ENCODE data around the gene PDE4B. TPM values are rescaled to one million over a fixed set of nuclear protein-coding genes. Genes with fewer than 3 reads are reported as not detected.

PDE4B gene
- polyA plus RNA-seq, 1 donor from 2014 or later = 135 TPM

- no peaks in the 10 kb centered on the region for H3K36me3 ChIP-seq (ENCODE audit: insufficient read depth, low read length)
These were observed 498.8 kb downstream of the PDE4B start for GRCh38 chr1:66291531-66291864.

GRCh38 chr1:66292305-66292704 lies 499.6 kb downstream of the PDE4B start:
- H3K79me2 ChIP-seq (replicated peaks; ENCODE audit: insufficient read depth, low read length) = no peaks in the 10 kb centered on the region
- H3K9ac ChIP-seq (ENCODE audit: low read length) = no peak overlapping the region
- H4K20me1 ChIP-seq (ENCODE audit: insufficient read depth) = no peaks in the 10 kb centered on the region
- H3K36me3 ChIP-seq (ENCODE audit: insufficient read depth, low read length) = no peaks in the 10 kb centered on the region
- H3K27ac ChIP-seq (ENCODE audit: low read length) = no peak overlapping the region
- no peaks in the 10 kb centered on the region for H3K9me3 ChIP-seq (ENCODE audit: low read length)
- H2AFZ ChIP-seq (ENCODE audit: low read depth, low read length) = no peak overlapping the region
- no peaks in the 10 kb centered on the region for H3F3A ChIP-seq (ENCODE audit: insufficient read depth, low read length, poor library complexity, severe bottlenecking)
- H3K4me2 ChIP-seq (ENCODE audit: low read length) = no peak overlapping the region
- H3K4me3 ChIP-seq (ENCODE audit: low read length) = no peak overlapping the region
- no peaks in the 10 kb centered on the region for H3K9me2 ChIP-seq (ENCODE audit: insufficient read depth, low read length)
- H3K27me3 ChIP-seq (ENCODE audit: insufficient read depth, low read depth, low read length) = no peaks in the 10 kb centered on the region
- no peak for TF ChIP-seq SMC3 (conservative IDR thresholded peaks at IDR 0.05; ENCODE audit: poor library complexity)
- no peak for TF ChIP-seq RAD21 (conservative IDR thresholded peaks at IDR 0.05)
- TF ChIP-seq MXI1 (conservative IDR thresholded peaks at IDR 0.05; ENCODE audit: poor library complexity, severe bottlenecking) = no peak
- no peak for TF ChIP-seq EZH2 (IDR thresholded peaks at IDR 0.05; ENCODE audit: borderline replicate concordance, insufficient read depth, low read length, poor library complexity, severe bottlenecking)
- no peak for TF ChIP-seq CTCF (IDR thresholded peaks at IDR 0.05; ENCODE audit: poor library complexity, severe bottlenecking)
- TF ChIP-seq POLR2AphosphoS5 (IDR thresholded peaks at IDR 0.05) = no peak
- no peak for TF ChIP-seq REST (IDR thresholded peaks at IDR 0.05; ENCODE audit: borderline replicate concordance)

More at GRCh38 chr1:66291531-66291864, 498.8 kb downstream of the PDE4B start:
- Histone ChIP-seq H3K4me3 (ENCODE audit: low read length) (no peak overlapping the region), H3K9me3 (ENCODE audit: low read length) (no peaks in the 10 kb centered on the region), H3K79me2 (replicated peaks; ENCODE audit: insufficient read depth, low read length) (no peaks in the 10 kb centered on the region), H3K27me3 (ENCODE audit: insufficient read depth, low read depth, low read length) (no peaks in the 10 kb centered on the region), H4K20me1 (ENCODE audit: insufficient read depth) (no peaks in the 10 kb centered on the region), H2AFZ (ENCODE audit: low read depth, low read length) (no peak overlapping the region), H3K9ac (ENCODE audit: low read length) (no peak overlapping the region), H3K9me2 (ENCODE audit: insufficient read depth, low read length) (no peaks in the 10 kb centered on the region), H3K4me2 (ENCODE audit: low read length) (no peak overlapping the region), H3F3A (ENCODE audit: insufficient read depth, low read length, poor library complexity, severe bottlenecking) (no peaks in the 10 kb centered on the region), H3K27ac (ENCODE audit: low read length) (no peak overlapping the region)
- TF ChIP-seq EZH2 (IDR thresholded peaks at IDR 0.05; ENCODE audit: borderline replicate concordance, insufficient read depth, low read length, poor library complexity, severe bottlenecking) (no peak), POLR2AphosphoS5 (IDR thresholded peaks at IDR 0.05) (no peak), SMC3 (conservative IDR thresholded peaks at IDR 0.05; ENCODE audit: poor library complexity) (no peak), RAD21 (conservative IDR thresholded peaks at IDR 0.05) (no peak), MXI1 (conservative IDR thresholded peaks at IDR 0.05; ENCODE audit: poor library complexity, severe bottlenecking) (no peak), CTCF (IDR thresholded peaks at IDR 0.05; ENCODE audit: poor library complexity, severe bottlenecking) (no peak), REST (IDR thresholded peaks at IDR 0.05; ENCODE audit: borderline replicate concordance) (no peak), EP300 (conservative IDR thresholded peaks at IDR 0.05; ENCODE audit: poor library complexity, severe bottlenecking) (no peak), TAF1 (IDR thresholded peaks at IDR 0.05; ENCODE audit: low read depth) (no peak)

All from neural cell (in vitro differentiated cells).